Right lobe of liver (tissue), 6 donors: Measurements from ENCODE around the gene FMO1. TPM values are rescaled to one million over a fixed set of nuclear protein-coding genes. Genes with fewer than 3 reads are reported as not detected.

Experiments
- ATAC-seq, 4 donors: fragments of 200-7000 bp; cut with Tn5 transposase; one replicate each; pipeline ENCODE4 v1.9.1; 2020; ENCODE audit warnings: mild to moderate bottlenecking in 4 of 4, moderate library complexity in 4 of 4
- DNase-seq, 3 donors: peaks; one replicate each; pipeline ENCODE4 v3.0.0-alpha.2; 2020
- H3K27ac ChIP-seq, 3 donors: fragments of 200-600 bp; one replicate each; pipeline ENCODE4 v1.8.0; 2022
- H3K27me3 ChIP-seq, 2 donors: fragments of 200-600 bp; one replicate each; pipeline ENCODE4 v1.8.0; 2022
- H3K36me3 ChIP-seq, 4 donors: fragments of 200-600 bp; sonication (generic) in 1 of 4; one replicate each; pipeline versions ENCODE4 v1.5.1 to v1.8.0; 2017 to 2022; ENCODE audit warnings: control low read depth in 1 of 4
- H3K4me1 ChIP-seq, 4 donors: fragments of 200-600 bp; sonication (generic) in 1 of 4; one replicate each; pipeline versions ENCODE4 v1.5.1 to v1.8.0; 2017 to 2022; ENCODE audit warnings: control low read depth in 1 of 4
- H3K4me3 ChIP-seq, 3 donors: fragments of 200-600 bp; one replicate each; pipeline ENCODE4 v1.8.0; 2022
- H3K9me3 ChIP-seq, 4 donors: fragments of 200-600 bp; sonication (generic) in 1 of 4; one replicate each; pipeline versions ENCODE4 v1.5.1 to v1.8.0; 2017 to 2022; ENCODE audit warnings: control low read depth in 1 of 4
- POLR2A ChIP-seq: fragments of 450-650 bp; IDR thresholded peaks from one replicate; pipeline ENCODE4 v1.6.1; 2017; ENCODE audit warnings: antibody characterized with exemption, mild to moderate bottlenecking
- WGBS: methylation state at CpG from one replicate; pipeline ENCODE4 v1.1.6; 2018; ENCODE audit warnings: low coverage, low lambda C conversion rate; ENCODE audit not compliant: insufficient coverage; ENCODE audit errors: missing lambda C conversion rate; 5-methylcytosine and 5-hydroxymethylcytosine counted together
- intact Hi-C, 2 donors: fragments of 100-400 bp; cut with DNase I; formaldehyde crosslinking; loops; one replicate each; pipeline versions ENCODE4 v1.11.2 to v1.14.1; 2022
- total RNA-seq, 6 experiments: library from RNA; depleted of rRNA in 2 of 6; stranded (reverse); fragments of >200 nt in 2 of 6; fragmentation: NEBNext Ultra II Directional in 3 of 6; extraction: Animal tissue kit (Norgen Biotek cat#: 25700) in 3 of 6; gene quantifications; one replicate each; pipeline versions ENCODE4 v1.1.0 to v1.2.4, GENCODE V29; 2016 to 2023
- TF ChIP-seq, protein P1 (sequence below), 4 donors: fragments of 200-600 bp in 3 of 4; fragments of 450-650 bp in 1 of 4; IDR thresholded peaks; one replicate each; pipeline versions ENCODE4 v1.5.1 to v1.8.0; 2016 to 2022; ENCODE audit warnings: antibody characterized with exemption in 4 of 4, mild to moderate bottlenecking in 2 of 4
- donor health status: DM: no; HTN: yes; CAD: no.
- donor health status: DM: no; HTN: no; CAD: no.
- donor health status: DM: no; HTN: no; CAD: no.
- donor health status: DM: no; HTN: yes; CAD: no.
- donor health status: DM: no; HTN: yes; CAD: no.

Gene FMO1
- total RNA-seq, 6 experiments from 2014 or later: 0.15 to 7.6 (median 2.5) TPM

DNA sequence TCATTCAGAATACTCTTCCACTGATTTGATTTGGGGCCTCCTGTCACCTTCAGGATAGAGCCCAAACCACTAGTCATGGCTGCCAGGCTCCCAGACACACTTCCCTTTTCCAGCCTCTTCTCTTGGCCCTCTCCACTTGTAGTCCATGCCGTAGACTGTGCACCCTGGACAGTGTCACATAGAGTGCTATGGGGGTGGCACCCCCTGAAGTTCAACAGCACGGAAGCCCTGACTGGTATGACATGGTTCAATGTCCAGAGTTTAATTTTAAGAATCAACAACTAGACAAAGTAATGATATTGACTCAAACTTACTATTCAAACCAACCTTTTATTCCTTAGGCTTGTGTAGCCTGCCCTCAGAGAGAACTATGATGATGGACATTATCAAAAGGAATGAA, 40.9 kb upstream of the FMO1 start:
- intact Hi-C loops: no loop called here
- ATAC-seq: peak; percentile 51 to 68 (median 63)
- no peak for TF ChIP-seq POLR2A
- TF ChIP-seq, protein P1, sequence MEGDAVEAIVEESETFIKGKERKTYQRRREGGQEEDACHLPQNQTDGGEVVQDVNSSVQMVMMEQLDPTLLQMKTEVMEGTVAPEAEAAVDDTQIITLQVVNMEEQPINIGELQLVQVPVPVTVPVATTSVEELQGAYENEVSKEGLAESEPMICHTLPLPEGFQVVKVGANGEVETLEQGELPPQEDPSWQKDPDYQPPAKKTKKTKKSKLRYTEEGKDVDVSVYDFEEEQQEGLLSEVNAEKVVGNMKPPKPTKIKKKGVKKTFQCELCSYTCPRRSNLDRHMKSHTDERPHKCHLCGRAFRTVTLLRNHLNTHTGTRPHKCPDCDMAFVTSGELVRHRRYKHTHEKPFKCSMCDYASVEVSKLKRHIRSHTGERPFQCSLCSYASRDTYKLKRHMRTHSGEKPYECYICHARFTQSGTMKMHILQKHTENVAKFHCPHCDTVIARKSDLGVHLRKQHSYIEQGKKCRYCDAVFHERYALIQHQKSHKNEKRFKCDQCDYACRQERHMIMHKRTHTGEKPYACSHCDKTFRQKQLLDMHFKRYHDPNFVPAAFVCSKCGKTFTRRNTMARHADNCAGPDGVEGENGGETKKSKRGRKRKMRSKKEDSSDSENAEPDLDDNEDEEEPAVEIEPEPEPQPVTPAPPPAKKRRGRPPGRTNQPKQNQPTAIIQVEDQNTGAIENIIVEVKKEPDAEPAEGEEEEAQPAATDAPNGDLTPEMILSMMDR (IDR thresholded peaks at IDR 0.05): no peak
- Histone ChIP-seq H3K4me3 (no peak overlapping the region), H3K36me3 (no peaks in the 10 kb centered on the region), H3K9me3 (no peaks in the 10 kb centered on the region), H3K27me3 (no peaks in the 10 kb centered on the region), H3K4me1 (peaks cover 0 to 27% (median 6%) of the 10 kb centered on the region in 4 donors), H3K27ac (peak overlapping the region in 1 of 3 donors; percentile 10)
- DNase-seq: no peak
- 28% methylated on average over 2 of the region's 2 CpGs for WGBS

DNA sequence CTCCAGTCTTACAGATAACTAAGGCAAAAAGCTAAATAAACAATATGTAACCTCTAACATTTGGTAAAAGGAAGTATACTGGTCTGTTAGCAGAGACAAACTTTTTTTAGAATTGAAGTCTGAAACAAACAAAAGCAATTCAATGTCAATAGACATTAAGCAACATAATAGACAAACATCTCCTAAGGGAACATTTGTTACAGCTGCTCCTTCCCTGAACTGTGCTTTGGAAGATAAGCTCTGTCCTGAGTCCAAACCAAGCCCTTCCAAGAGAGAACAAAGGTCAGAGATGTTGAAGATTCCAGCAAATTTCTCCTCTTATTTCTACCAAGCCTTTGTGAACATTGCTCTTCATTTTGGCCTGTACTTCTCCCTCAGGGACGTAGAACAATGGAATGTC, 37.9 kb upstream of the FMO1 start:
- 0% methylated on average over 1 of the region's 1 CpG for WGBS
- peak overlapping the region in 2 of 3 donors; percentile 30 to 42 for H3K27ac ChIP-seq
- no peak for TF ChIP-seq POLR2A
- TF ChIP-seq, protein P1 (IDR thresholded peaks at IDR 0.05): no peak
- no peak for DNase-seq
- H3K4me1 ChIP-seq: peaks cover 0 to 27% (median 6%) of the 10 kb centered on the region in 4 donors
- H3K36me3 ChIP-seq: no peaks in the 10 kb centered on the region
- peak; percentile 78 to 88 (median 86) for ATAC-seq
- H3K9me3 ChIP-seq: no peaks in the 10 kb centered on the region
- intact Hi-C loops: no loop called here
- H3K27me3 ChIP-seq: no peaks in the 10 kb centered on the region
- no peak overlapping the region for H3K4me3 ChIP-seq

DNA sequence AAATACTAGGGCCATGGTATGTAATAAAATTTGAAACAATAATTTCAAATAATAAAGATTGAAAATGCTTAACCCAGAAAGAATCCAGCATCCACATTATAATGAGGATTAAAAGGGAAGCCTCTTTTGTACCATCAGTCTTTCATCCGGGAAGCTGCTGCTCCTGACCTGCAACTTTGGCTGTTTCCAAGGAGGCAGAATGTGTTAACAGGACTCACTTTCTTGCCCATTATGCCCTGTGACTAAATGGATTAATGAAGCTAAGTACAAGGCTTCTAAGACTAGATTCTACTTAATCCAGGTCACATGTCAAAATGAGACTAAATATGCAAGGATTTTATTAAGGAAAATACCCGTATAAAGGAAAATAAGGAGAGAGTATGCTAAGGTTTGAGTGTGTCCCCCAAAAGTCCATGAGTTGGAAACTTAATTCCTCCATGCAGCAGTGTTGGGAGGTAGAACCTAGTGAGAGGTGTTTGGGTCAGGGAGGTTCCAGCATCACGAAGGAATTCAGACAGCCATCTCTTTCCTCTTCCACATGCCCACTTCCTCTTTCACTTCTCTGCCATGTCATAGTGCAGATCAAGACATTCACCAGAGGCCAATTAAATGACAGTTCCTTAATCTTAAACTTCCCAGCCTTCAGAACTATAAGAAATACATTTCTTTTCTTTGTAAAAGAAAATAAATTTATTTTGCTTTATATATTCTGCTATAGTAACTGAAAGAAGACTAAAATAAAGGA, 35.5 kb upstream of the FMO1 start:
- H3K4me1 ChIP-seq: peaks cover 0 to 20% (median 6%) of the 10 kb centered on the region in 4 donors
- DNase-seq: no peak
- H3K9me3 ChIP-seq: no peaks in the 10 kb centered on the region
- peak overlapping the region in 2 of 3 donors; percentile 3 to 12 for H3K4me3 ChIP-seq
- H3K27me3 ChIP-seq: no peaks in the 10 kb centered on the region
- peak overlapping the region in 1 of 3 donors; percentile 24 for H3K27ac ChIP-seq
- no peaks in the 10 kb centered on the region for H3K36me3 ChIP-seq
- intact Hi-C loops: no loop called here
- WGBS: 59% methylated on average over 3 of the region's 3 CpGs
- ATAC-seq: peak; percentile 27 to 58 (median 45)
- no peak for TF ChIP-seq POLR2A
- TF ChIP-seq, protein P1 (IDR thresholded peaks at IDR 0.05): no peak

DNA sequence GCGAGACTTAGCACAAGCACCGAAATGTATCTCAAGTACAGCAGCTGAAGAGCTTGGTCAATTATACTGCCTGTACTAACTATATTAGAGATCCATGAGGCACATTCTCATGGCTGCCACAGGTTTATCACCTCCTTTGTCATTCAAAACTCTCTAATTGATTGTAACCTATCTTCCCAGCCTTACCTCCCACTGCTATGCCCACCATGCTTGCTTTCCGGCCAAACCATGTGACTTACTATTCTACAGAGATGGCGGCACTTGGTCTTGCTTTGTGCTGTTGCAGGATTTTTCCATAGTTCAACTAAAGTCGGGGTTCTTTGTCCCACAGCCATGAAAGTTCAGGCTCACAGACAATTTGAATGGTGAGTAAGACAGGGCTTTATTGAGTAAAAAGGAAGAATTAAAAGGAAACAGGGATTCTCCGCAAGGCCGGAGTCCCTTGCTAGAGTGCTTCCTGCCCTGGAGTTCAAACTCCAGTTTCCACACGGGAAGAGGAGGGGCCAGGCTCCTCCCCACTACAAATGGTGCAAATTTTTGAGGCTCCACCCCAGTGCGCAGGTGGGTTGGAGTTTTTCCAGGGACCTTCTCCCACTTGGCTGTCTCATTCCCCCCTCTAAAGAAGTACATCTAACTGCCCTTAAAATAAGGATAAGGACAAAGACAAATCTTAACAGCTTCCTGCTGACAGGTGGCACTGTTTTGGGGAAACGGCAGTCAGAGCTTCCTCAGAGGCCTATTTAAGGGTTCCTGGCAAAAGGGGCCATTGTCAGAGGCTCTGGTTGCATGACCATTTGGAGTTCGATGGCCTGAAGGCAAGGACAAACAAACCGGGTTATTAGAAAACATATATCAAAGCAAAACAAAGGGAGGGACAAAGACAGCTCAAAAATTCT, 34.5 kb upstream of the FMO1 start:
- Histone ChIP-seq H3K27ac (peak overlapping the region in 1 of 3 donors; percentile 24), H3K4me1 (peaks cover 0 to 11% (median 6%) of the 10 kb centered on the region in 4 donors), H3K36me3 (no peaks in the 10 kb centered on the region), H3K27me3 (no peaks in the 10 kb centered on the region), H3K9me3 (no peaks in the 10 kb centered on the region), H3K4me3 (peak overlapping the region in 2 of 3 donors; percentile 3 to 12)
- TF ChIP-seq, protein P1 (IDR thresholded peaks at IDR 0.05): peak in 1 of 4 donors; percentile 6
- TF ChIP-seq POLR2A: peak; percentile 37
- intact Hi-C loops: no loop called here
- DNase-seq (no peak), ATAC-seq (peak; percentile 31 to 68 (median 47))
- 59% methylated on average over 10 of the region's 12 CpGs for WGBS
